HL-60 (cell line): ENCODE data around the gene SUSD4.

Experiments used
- CTCF ChIP-seq: IDR thresholded peaks from one replicate; pipeline ENCODE4 v1.5.1; 2011; ENCODE audit warnings: low read length, control low read depth, inconsistent platforms; ENCODE audit not compliant: insufficient read depth
- GABPA ChIP-seq: IDR thresholded peaks from 2 replicates; pipeline ENCODE4 v1.6.1; 2012; ENCODE audit warnings: low read depth
- POLR2AphosphoS5 ChIP-seq: IDR thresholded peaks from 2 replicates; pipeline ENCODE4 v1.6.1; 2012; ENCODE audit warnings: low read depth
- TF ChIP-seq, protein P1 (sequence below): IDR thresholded peaks from 2 replicates; pipeline ENCODE4 v1.6.1; 2012; ENCODE audit warnings: low read depth; ENCODE audit not compliant: insufficient replicate concordance

DNA sequence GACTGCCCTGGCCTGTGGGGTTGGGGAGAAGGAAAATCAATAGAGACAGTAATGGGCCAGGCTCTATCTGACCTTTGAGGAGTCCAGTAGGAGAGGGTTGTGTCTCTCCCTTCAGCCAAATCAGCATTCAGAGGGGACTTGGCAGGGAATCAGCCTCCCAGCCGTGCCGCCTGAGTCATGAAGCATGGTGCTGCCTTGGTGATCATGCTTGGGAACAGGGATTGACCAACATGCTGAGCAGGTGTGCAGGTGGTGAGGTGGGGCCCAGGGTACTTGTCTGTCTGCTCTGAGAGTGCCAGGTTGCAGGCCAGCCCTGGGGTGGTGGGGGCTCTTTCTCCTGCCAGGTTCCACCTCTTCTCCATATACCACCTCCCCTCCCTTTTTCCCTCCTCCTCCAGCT is 162.0 kb downstream of the SUSD4 start:
- TF ChIP-seq POLR2AphosphoS5: no peak
- TF ChIP-seq CTCF: no peak
- TF ChIP-seq GABPA: no peak
- TF ChIP-seq, protein P1, sequence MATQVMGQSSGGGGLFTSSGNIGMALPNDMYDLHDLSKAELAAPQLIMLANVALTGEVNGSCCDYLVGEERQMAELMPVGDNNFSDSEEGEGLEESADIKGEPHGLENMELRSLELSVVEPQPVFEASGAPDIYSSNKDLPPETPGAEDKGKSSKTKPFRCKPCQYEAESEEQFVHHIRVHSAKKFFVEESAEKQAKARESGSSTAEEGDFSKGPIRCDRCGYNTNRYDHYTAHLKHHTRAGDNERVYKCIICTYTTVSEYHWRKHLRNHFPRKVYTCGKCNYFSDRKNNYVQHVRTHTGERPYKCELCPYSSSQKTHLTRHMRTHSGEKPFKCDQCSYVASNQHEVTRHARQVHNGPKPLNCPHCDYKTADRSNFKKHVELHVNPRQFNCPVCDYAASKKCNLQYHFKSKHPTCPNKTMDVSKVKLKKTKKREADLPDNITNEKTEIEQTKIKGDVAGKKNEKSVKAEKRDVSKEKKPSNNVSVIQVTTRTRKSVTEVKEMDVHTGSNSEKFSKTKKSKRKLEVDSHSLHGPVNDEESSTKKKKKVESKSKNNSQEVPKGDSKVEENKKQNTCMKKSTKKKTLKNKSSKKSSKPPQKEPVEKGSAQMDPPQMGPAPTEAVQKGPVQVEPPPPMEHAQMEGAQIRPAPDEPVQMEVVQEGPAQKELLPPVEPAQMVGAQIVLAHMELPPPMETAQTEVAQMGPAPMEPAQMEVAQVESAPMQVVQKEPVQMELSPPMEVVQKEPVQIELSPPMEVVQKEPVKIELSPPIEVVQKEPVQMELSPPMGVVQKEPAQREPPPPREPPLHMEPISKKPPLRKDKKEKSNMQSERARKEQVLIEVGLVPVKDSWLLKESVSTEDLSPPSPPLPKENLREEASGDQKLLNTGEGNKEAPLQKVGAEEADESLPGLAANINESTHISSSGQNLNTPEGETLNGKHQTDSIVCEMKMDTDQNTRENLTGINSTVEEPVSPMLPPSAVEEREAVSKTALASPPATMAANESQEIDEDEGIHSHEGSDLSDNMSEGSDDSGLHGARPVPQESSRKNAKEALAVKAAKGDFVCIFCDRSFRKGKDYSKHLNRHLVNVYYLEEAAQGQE: no peak
